GM12878 (cell line): ENCODE data around the gene TSEN54. TPM values are rescaled to one million over a fixed set of nuclear protein-coding genes. Genes with fewer than 3 reads are reported as not detected.

ENCODE experiments used
- ATAC-seq: fragments of 200-7000 bp; cut with Tn5 transposase; 3 replicates; pipeline ENCODE4 v1.9.1; 2020; ENCODE audit warnings: mild to moderate bottlenecking, moderate library complexity
- BruUV-seq: library from RNA; stranded (reverse); fragments of 400-500 nt; replicated peaks from 2 replicates; lab custom pipeline; 2021; lab: Mats Ljungman, UMichigan
- CTCF ChIA-PET: fragments of 300-600 bp; sonication (Branson Sonifier 250); formaldehyde crosslinking; extraction: SDS; loops from one replicate; lab custom pipeline; 2021; ENCODE audit warnings: inconsistent platforms; lab: Yijun Ruan, JAX
- POLR2A ChIA-PET: fragments of 350-600 bp; formaldehyde crosslinking; extraction: SDS; loops from one replicate; lab custom pipeline; 2021; ENCODE audit warnings: inconsistent platforms; lab: Charles Lee
- RAD21 ChIA-PET: fragments of 300-600 bp; sonication (Branson Sonifier 250); formaldehyde crosslinking; loops from one replicate; lab custom pipeline; 2023; ENCODE audit warnings: antibody characterized with exemption; ENCODE audit not compliant: unreplicated experiment; lab: Charles Lee
- SMC1A ChIA-PET: fragments of 300-600 bp; sonication (Branson Sonifier 250); formaldehyde crosslinking; loops from one replicate; lab custom pipeline; 2023; ENCODE audit not compliant: unreplicated experiment, uncharacterized antibody; lab: Charles Lee
- DNase-seq: peaks from one replicate; pipeline ENCODE4 v3.0.0-alpha.2; 2011; ENCODE audit warnings: low read depth, low spot score
- FAIRE-seq: peaks from 3 replicates; lab custom pipeline; 2011; peaks lifted over from hg19 to GRCh38; lab: Jason Lieb, UNC
- H2AFZ ChIP-seq: 2 replicates; pipeline ENCODE4 v1.6.0; 2011; ENCODE audit warnings: low read depth, low read length, control low read depth; ENCODE audit not compliant: control insufficient read depth
- H3K27ac ChIP-seq: 2 replicates; pipeline ENCODE4 v1.5.1; 2011; ENCODE audit warnings: control low read depth; ENCODE audit not compliant: control insufficient read depth, insufficient read depth
- H3K27me3 ChIP-seq, 2 experiments: replicated peaks in 1 of 2; 2 replicates each; pipeline versions ENCODE4 v1.6.0 to v1.6.1; 2011; ENCODE audit warnings: low read length in 1 of 2; ENCODE audit not compliant: control insufficient read depth in 2 of 2, insufficient read depth in 2 of 2
- H3K36me3 ChIP-seq, 2 experiments: 2 replicates each; pipeline ENCODE4 v1.5.1; 2011; ENCODE audit warnings: low read length in 1 of 2; ENCODE audit not compliant: control insufficient read depth in 2 of 2, insufficient read depth in 2 of 2
- H3K4me1 ChIP-seq: 2 replicates; pipeline ENCODE4 v1.6.1; 2011; ENCODE audit warnings: mild to moderate bottlenecking, low read length, moderate library complexity, mixed read lengths; ENCODE audit not compliant: control insufficient read depth, insufficient read depth
- H3K4me2 ChIP-seq: 2 replicates; pipeline ENCODE4 v1.6.0; 2011; ENCODE audit warnings: control low read depth; ENCODE audit not compliant: control insufficient read depth, insufficient read depth
- H3K4me3 ChIP-seq: fragments of 200-600 bp; sonication (generic); 2 replicates; pipeline ENCODE4 v1.5.1; 2016
- H3K79me2 ChIP-seq: 2 replicates; pipeline ENCODE4 v1.6.0; 2011; ENCODE audit warnings: low read length; ENCODE audit not compliant: control insufficient read depth, insufficient read depth
- H3K9ac ChIP-seq: 2 replicates; pipeline ENCODE4 v1.8.0; 2011; ENCODE audit warnings: low read length, control low read depth, mixed read lengths; ENCODE audit not compliant: control insufficient read depth, insufficient read depth
- H3K9me3 ChIP-seq: replicated peaks from 3 replicates; pipeline ENCODE4 v1.5.1; 2011; ENCODE audit warnings: mild to moderate bottlenecking, low read length; ENCODE audit not compliant: control insufficient read depth, insufficient read depth
- H4K20me1 ChIP-seq: 2 replicates; pipeline ENCODE4 v1.6.0; 2011; ENCODE audit not compliant: control insufficient read depth, insufficient read depth
- E4F1 ChIP-seq: fragments of 450-650 bp; IDR thresholded peaks from 2 replicates; pipeline ENCODE4 v1.6.1; 2018; ENCODE audit warnings: borderline replicate concordance, mild to moderate bottlenecking; ENCODE audit not compliant: partially characterized antibody
- MLLT1 ChIP-seq: fragments of 450-650 bp; IDR thresholded peaks from 2 replicates; pipeline ENCODE4 v1.6.1; 2016; ENCODE audit warnings: mild to moderate bottlenecking
- NFYB ChIP-seq: IDR thresholded peaks from 2 replicates; pipeline ENCODE4 v1.6.1; 2011; ENCODE audit warnings: low read depth, mild to moderate bottlenecking, low read length, improper control_type of control experiment, moderate library complexity; ENCODE audit not compliant: insufficient read depth
- NR2C1 ChIP-seq: fragments of 450-650 bp; IDR thresholded peaks from 2 replicates; pipeline ENCODE4 v1.6.1; 2017; ENCODE audit warnings: antibody characterized with exemption, mild to moderate bottlenecking, moderate library complexity
- SPI1 ChIP-seq: IDR thresholded peaks from 2 replicates; pipeline ENCODE4 v1.6.1; 2011; ENCODE audit warnings: low read depth, mild to moderate bottlenecking, low read length, moderate library complexity, borderline replicate concordance; ENCODE audit not compliant: insufficient read depth
- ZNF24 ChIP-seq: fragments of 450-650 bp; IDR thresholded peaks from 2 replicates; pipeline ENCODE4 v1.6.1; 2017; ENCODE audit warnings: antibody characterized with exemption, mild to moderate bottlenecking
- WGBS: methylation state at CpG from one replicate; pipeline ENCODE4 v1.1.6; 2016; ENCODE audit warnings: low lambda C conversion rate; ENCODE audit not compliant: insufficient replicate concordance, insufficient coverage; ENCODE audit errors: missing lambda C conversion rate; 5-methylcytosine and 5-hydroxymethylcytosine counted together
- in situ Hi-C: fragments of 300-500 bp; cut with MboI; formaldehyde crosslinking; loops from 9 replicates; pipeline ENCODE4 v1.14.3; 2018; ENCODE audit warnings: mixed read lengths
- intact Hi-C: fragments of 100-400 bp; cut with micrococcal nuclease; formaldehyde crosslinking; loops from one replicate; pipeline ENCODE4 v1.14.2; 2022; ENCODE audit not compliant: unreplicated experiment
- polyA plus RNA-seq, 11 experiments: library from polyadenylated mRNA; depleted of rRNA in 4 of 11; unstranded in 6 of 11; stranded (reverse) in 5 of 11; fragments of >200 nt; fragmentation: Nextera tagmentation in 4 of 11; fragmentation: Illumina TruSeq in 1 of 11; extraction: Ambion mirVana in 4 of 11; extraction: Trizol in 1 of 11; gene quantifications; 1 replicate in 1 of 11; 2 replicates in 10 of 11; pipeline versions ENCODE4 v1.2.1 to v1.2.3, GENCODE V29; 2011 to 2016; ENCODE audit warnings: inconsistent platforms in 2 of 11, missing spikeins in 2 of 11, low read depth in 1 of 11
- total RNA-seq, 4 experiments: library from RNA; depleted of rRNA in 3 of 4; stranded (reverse); fragments of >200 nt in 3 of 4; fragmentation: Illumina TruSeq in 1 of 4; extraction: Trizol in 1 of 4; gene quantifications; 2 replicates each; pipeline versions ENCODE4 v1.2.1 to v1.2.3, GENCODE V29; 2013 to 2021

TSEN54 gene
- total and polyA plus RNA-seq, 10 of the 15 experiments (the other 5 are each of a cell fraction or from before 2014, with no cell fraction given): 7.1 to 48.0 (median 41.1) TPM

GRCh38 chr17:75474736-75475135 is 41.6 kb upstream of the TSEN54 start:
- ChIA-PET CTCF (no interaction called here), POLR2A (no interaction called here), SMC1A (interaction anchor here (0.9 kb wide), 1 partner anchor 9 kb away, joined by 3 read pairs; no protein-coding TSS in a partner anchor), RAD21 (no interaction called here)
- Histone ChIP-seq H3K4me1 (no peaks in the 10 kb centered on the region), H3K4me3 (no peak overlapping the region), H3K79me2 (no peaks in the 10 kb centered on the region), H3K9me3 (no peaks in the 10 kb centered on the region), H4K20me1 (no peaks in the 10 kb centered on the region), H3K9ac (no peak overlapping the region), H3K27ac (no peak overlapping the region), H3K27me3 (no peaks in the 10 kb centered on the region), H3K36me3 (peaks cover 6 to 12% of the 10 kb centered on the region in 2 experiments; a peak in 3 of 4 replicates), H2AFZ (no peak overlapping the region), H3K4me2 (no peak overlapping the region)
- in situ Hi-C loops (no loop called here), intact Hi-C loops (no loop called here)
- no peak for DNase-seq
- ATAC-seq: no peak
- WGBS: 73% methylated on average over 6 of the region's 6 CpGs
- no peak for FAIRE-seq
- no TSS peak for BruUV-seq
- TF ChIP-seq E4F1 (no peak), MLLT1 (no peak), SPI1 (no peak), NFYB (no peak), ZNF24 (no peak), NR2C1 (no peak)
